Glomerular visceral epithelial cell (primary cell): ENCODE results near the gene RHBDL1.

ENCODE experiments used
- DNase-seq: peaks from one replicate; pipeline ENCODE4 v3.0.0-alpha.2; 2016; ENCODE audit errors: extremely low spot score

The RHBDL1 gene

DNA sequence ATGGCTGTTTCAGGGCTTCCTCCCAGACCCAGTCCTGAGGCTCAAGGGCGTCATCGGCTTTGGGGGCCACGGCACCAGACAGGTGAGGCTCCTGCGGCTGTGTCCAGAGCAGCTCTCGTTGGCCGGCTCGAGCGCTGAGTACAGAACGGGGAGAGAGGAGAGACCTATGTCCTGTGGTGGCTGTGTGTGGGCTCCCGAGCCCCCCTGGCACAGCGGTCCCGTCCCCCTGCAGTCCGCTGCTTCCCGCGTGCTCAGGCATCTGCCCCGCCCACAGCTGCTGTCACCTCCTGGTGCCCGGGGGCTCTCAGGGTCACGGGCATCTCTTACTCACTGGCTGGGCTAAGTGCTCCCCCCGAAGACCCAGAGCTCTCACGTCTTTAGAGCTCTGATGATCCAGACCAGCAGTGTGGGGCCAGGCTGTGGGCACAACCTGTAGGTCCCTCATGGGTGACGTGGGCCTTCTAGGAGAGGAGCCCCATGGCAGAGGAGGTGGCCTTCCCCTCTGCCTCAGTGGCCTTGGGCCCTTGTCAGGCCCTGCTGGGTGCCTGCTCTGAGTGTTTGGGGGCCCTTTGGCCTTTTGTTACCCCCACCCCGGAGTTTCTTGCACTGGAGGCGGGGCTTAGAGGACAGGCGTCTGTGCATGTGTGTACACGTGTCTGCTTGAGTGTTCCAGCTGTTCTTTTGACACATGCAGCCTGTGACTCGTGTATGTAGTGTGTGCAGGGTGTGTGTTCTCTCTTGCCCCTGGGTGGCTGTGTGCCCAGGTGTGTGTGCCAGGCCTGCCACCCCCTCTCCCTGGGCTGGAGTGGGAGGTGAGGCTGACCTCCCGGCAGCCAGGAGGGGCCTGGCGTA lies 22.8 kb upstream of the RHBDL1 start:
- no peak for DNase-seq

DNA sequence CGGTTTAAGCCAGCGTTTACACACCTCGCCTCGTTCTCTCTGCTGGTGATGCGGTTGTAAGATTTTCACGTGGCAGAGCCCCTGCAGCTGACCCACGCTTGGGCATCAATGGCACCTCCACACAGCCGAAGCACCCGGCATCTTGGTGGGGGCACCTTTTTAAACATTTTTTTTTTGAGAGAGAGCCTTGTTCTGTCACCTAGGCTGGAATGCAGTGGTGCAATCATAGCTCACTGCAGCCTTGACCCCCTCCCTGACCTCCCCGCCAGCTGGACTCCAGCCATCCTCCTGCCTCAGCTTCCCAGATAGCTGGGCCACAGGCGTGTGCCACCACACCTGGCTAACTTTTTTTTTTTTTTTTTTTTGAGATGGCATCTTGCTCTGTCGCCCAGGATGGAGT lies 21.4 kb upstream of the RHBDL1 start:
- DNase-seq: no peak

DNA sequence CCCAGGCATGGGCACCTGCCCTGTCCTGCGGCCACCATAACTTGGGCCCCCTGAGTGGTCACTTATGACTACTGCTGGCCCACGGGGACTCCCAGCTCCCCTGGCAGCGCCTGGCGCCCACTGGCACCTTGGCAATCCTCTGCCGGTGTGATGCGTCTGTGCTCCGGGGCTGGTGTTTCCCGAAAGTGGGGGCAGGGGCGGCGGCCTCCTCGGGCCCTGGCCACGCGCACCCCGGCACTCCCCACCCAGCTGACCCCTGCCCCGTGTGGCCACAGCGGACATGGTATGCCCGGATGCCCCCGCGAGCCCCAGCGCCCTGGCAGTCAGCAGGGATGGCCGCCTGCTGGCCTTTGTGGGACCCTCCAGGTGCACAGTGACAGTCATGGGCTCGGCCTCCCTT lies 18.0 kb upstream of the RHBDL1 start:
- no peak for DNase-seq

DNA sequence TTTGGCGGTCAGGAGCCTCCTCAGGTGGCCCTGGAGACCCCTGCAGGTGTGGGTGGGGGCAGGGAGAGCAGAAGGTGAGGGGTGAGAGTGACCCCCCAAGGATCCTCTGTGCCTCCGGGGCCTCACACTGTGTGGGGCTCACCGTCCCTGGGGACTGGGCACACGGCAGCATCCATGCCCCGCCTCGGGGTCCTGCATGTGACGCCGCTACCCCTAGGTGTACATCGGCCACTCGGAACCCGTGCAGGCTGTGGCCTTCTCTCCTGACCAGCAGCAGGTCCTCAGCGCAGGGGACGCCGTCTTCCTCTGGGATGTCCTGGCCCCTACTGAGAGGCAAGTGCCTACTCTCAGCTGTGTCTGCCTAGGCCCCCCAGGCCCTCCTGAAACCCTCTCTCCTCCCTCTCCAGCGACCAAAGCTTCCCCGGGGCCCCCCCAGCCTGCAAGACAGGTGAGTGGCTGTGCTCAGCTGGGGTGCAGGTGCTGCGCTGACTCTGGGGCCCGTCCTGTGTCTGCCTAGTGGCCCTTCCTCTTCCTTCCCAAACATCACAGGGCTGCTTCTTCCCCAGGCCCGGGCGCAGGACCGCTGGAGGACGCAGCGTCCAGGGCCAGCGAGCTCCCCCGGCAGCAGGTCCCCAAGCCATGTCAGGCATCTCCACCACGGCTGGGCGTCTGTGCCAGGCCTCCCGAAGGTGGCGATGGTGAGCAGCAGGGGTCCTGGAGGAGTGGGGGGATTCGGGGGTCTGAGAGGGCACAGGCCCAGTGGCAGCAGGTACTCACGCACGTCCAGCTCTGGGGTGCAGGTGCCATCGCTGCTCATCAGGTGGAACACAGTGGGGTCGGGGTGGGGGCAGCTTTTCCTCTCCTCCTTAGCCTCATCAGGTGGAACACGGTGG lies 16.5 kb upstream of the RHBDL1 start:
- DNase-seq: no peak

DNA sequence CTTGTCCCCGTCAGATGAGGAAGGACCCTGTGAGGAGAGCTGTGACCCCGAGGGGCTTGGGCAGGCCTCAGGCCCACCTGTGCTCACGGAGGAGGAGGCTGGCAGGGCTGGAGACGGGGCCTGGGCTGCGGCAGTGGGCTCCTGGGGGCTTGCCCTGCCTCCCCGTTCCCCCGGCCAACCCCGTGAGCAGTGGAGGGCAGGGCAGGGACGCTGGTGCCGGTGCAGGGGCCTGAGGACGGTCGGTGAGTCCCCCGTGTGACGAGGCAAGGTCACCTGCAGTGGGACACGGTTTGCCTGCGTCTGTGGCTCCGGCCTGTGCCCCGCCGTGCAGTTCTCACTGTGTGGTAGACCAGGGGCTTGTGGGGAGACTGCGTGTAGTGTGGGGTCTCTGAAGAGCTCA lies 15.9 kb upstream of the RHBDL1 start:
- no peak for DNase-seq

DNA sequence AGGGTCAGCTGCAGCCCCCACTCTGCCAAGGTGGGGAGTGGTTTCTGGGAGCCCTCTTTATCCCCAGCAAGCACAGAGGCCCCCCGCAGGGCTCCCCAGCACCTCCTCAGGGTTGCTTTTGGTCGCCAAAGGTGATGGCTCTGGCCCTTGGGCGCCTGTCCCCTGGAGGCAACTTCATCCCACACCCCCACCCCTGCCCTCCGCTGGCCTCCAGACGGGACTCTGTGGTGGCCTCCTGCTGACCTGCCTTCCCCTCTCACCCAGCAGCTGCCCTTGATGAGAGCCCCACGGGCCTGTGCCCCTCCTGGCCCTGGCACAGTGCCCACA lies 15.4 kb upstream of the RHBDL1 start:
- no peak for DNase-seq

DNA sequence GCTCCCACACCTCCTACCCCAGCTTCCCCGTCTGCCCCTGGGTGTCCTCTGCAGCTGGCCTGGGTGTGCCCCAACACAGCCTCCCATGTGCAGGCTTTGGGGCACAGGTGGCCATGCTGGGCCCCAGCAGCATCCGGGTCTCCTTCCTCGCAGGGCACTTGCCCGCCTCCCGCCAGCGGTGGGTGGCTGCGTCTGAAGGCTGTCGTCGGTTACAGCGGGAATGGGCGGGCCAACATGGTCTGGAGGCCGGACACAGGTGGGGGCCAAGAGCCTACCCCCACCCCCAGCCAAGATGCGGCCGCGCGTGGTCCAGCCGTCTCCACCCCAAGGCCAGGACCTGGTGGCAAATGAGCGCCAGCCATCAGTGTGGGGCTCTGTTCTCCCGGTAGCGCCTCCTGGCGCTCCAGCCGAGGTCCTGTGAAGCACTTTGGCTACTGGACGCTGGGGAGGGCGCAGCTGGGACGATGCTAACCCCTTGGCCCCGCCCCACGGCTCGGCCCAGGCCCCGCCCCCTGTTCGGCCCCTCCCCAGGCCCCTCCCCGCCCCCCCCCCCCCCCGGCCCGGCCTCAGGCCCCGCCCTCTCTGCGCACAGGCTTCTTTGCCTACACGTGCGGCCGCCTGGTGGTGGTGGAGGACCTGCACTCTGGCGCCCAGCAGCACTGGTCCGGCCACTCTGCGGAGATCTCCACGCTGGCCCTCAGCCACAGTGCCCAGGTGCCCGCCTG lies 14.8 kb upstream of the RHBDL1 start:
- peak; percentile 56 for DNase-seq

DNA sequence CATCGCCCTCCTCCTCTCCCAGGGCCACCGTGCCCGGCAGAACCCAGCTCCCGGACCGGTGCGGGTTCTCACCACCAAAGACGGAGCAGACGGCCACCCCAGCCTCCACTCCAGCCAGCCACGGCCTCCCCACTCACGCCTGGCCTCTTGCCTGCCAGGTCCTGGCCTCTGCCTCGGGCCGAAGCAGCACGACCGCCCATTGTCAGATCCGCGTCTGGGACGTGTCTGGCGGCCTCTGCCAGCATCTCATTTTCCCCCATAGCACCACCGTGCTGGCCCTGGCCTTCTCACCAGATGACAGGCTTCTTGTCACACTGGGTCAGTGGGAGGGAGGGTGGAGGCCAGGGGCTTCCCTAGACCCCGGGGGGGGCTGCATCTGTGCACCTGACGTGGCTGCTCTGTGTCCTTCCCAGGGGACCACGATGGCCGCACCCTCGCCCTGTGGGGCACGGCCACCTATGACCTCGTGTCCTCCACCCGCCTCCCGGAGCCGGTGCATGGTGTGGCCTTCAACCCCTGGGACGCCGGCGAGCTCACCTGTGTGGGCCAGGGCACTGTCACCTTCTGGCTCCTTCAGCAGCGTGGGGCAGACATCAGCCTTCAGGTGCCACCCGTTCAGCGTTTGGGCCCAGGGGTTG lies 14.2 kb upstream of the RHBDL1 start:
- no peak for DNase-seq

DNA sequence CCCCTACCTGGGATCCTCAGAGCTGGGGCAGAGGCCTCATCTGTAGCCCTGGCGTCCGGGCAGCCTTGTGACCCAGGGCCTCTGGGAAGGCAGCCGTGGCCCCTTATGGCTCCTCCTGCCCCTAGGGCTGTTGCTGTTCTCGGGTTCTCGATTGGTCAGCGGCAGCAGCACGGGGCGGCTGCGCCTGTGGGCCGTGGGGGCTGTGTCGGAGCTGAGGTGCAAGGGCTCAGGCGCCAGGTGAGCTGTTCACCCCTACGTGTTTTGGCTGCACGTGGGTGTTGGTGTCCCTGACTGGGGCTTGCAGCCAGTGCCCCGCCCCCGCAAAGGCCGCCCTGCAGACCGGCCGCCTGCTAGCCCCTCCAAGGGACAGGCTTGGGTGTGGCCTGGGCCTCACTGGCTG lies 13.4 kb upstream of the RHBDL1 start:
- no peak for DNase-seq

DNA sequence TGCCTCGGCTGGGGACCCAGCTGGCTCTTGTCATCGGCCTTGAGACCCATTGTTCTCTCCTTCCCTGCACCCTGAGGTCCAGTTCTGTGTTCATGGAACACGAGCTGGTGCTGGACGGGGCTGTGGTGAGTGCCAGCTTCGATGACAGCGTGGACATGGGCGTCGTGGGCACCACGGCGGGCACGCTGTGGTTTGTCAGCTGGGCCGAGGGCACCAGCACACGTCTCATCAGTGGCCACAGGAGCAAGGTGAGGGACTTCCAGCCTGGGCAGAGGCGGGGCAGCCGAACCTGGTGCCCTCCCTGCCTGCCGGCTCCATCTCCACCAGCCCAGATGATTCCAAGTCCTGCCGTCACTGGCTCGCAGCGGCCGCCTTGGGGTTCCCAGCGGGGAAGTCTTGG lies 12.9 kb upstream of the RHBDL1 start:
- DNase-seq: no peak

DNA sequence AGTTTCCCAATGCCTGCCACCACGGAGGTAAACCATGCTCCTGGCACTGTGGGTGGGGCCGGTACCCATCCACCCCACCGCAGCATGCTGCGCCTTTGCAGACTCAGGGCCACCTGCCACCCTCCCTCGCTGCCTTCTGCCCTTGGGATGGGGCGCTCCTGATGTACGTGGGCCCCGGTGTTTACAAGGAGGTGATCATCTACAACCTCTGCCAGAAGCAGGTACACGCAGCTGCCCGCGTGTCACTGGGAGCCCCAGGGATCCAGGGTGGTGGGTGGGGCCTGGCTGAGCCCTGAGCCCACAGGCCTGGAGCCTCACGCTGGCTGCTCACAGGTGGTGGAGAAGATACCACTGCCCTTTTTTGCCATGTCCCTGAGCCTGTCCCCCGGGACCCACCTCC lies 8.9 kb upstream of the RHBDL1 start:
- no peak for DNase-seq

DNA sequence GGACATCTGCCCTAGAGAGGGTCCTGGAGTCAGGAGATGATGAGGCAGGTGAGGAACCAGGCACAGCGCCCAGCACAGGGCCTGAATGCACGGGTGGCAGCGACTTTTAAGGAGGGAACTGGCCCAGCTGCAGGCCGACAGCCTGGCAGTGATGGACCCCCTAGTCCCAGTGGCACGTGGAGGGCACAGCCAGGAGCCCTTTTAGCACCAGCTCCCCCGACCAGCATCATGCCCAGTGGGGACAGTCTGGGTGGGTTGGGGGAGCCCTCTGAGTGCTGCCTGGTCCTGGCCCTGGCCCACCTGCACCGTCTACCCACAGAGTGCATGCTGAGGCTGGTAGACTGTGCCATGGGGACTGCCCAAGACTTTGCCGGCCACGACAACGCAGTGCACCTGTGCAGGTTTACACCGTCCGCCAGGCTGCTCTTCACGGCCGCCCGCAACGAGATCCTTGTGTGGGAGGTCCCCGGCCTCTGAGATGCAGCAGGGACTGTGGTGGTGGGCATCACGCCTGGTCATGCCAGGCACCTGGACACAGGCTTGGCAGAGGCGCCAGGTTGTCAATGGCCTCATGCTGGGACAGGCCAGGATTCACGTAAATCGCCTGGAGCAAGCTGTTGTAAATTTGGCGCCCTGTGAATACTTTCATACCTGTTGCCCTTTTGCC lies 8.2 kb upstream of the RHBDL1 start:
- DNase-seq: no peak

DNA sequence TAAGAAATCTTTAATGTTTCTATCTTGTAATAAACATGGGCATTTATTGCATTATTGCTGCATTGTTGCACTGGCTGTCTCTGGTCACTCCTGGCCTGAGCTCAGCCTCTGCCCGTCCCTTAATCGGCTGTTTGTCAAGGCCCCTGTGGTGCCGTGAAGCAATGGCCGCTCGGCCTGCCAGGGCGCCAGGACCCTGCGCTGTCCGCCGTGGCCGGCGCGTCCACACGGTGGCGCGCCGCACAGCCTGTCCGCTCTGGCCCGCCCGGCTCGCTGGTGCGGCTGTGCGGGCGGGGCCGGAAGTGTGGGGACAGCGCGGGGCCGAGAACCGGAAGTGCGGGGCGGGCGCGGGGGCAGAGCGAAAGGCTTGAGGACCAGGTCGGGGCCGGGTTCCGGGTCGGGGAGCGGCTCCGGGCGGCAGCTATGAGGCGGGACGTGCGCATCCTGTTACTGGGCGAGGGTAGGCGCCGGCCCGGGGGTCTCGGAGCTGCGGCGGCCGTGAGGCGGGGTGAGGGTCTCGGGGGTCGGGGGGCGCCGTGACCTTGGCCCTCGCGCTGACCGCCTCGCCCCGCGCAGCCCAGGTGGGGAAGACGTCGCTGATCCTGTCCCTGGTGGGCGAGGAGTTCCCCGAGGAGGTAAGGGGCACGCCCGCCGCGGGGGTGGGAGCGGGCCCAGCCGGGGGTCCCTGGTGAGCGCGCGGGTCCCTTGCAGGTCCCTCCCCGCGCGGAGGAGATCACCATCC lies 7.5 kb upstream of the RHBDL1 start, which contains the start of gene RHOT2:
TSS of gene RHOT2 (plus strand) at position 353 of the 739 bp plus-strand sequence. CDS start at position 421, 68 bp downstream.
- DNase-seq: peak; percentile 90

DNA sequence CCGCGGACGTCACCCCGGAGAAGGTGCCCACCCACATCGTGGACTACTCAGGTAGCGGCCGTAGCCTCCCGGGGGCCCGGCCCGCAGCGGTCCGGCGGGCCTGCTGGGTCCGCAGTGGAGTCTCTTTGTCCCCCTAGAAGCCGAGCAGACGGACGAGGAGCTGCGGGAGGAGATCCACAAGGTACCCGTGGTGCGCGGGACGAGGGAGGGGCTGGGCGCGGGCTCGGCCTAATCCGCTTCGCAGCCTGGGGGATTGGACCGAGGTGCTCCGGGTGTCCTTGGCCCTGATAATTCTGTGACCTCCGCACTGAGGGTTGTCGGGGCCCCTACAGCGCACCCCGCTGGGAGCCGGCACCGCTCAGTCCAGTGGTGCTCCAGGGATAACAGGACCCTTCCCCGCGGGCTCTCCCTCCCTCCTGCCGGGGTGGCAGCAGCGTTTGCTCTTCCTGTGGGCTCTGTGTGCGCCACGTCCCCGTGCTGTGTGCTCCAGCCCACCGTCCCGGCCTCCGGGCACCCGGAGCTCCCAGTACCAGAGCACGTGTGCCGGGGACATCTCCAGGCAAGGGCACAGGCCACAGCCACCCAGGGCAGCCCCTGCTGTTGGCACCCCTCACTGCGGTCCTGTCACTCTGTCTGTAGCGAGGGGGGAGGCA lies 6.8 kb upstream of the RHBDL1 start:
- no peak for DNase-seq

DNA sequence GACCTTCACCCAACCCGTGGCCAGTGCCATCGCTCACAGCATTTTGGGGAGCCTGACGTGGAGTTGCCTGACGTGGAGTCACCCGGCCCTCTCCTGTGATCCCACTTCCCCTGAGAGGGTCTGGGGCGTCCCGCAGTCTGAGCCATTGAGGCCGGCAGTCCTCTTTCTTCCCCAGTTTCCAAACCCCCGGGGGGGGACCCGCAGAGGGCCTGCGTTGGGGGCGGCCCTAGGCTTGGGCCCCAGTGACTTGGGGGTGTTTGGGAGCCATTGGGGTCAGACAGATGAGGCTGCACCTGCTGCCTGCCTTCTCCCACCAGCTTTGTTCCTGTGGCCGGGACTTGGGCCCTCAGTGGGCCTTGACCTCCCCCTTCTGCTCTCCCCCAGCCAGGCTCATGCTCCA lies 5.8 kb upstream of the RHBDL1 start:
- DNase-seq: no peak

DNA sequence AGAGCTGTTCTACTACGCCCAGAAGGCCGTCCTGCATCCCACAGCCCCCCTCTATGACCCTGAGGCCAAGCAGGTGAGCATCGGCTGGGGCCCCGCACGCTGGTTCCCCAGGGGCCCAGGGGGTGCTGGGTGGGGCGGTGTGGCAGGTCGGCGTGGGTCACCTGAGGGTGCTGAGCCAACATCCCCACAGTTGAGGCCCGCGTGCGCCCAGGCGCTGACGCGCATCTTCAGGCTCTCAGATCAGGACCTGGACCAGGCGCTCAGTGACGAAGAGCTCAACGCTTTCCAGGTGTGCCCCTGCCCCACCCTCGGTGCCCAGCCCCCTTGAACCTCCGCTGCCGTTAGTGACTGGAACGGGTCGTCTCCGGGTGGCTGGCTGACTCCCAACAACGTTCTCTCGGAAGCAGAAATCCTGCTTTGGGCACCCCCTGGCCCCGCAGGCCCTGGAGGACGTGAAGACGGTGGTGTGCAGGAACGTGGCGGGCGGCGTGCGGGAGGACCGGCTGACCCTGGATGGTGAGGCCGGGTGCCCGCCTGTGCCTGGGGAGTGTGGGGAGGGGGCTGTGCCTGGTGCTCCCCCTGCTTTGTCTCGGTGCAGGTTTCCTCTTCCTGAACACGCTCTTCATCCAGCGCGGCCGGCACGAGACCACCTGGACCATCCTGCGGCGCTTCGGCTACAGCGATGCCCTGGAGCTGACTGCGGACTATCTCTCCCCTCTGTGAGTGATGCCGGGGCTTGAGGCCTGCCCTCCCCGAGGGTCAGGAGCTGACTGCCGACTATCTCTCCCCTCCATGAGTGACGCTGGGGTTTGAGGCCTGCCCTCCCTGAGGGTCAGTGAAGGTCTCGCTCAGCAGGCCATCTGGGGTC lies 4.8 kb upstream of the RHBDL1 start:
- DNase-seq: no peak

DNA sequence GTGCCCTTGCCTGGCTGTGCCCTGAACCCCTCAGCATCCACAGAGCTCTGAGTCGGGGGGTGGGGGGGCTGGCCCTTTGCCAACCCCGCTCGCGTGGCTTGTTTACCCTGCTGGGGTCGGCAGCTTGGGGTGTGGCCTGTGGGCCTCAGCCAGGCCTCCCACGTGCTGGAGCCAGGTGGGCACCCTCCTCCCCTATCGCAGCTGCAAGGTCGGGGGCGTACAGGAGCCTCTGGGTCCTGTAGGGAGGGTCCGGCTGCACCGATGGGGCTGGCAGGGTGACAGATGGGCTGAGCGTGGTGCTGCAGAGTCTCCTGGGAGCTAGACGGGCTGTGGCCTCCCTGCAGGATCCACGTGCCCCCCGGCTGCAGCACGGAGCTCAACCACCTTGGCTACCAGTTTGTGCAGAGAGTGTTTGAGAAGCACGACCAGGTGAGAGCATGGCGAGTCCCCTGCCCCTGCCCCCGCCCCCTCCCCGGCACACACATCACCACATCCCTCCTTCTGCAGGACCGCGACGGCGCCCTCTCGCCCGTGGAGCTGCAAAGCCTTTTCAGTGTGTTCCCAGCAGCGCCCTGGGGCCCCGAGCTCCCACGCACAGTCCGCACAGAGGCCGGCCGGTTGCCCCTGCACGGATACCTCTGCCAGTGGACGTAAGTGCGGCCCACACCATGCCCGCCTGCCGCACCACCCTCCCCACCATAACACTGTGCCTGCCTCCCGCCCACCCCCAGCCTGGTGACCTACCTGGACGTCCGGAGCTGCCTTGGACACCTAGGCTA lies 3.9 kb upstream of the RHBDL1 start:
- DNase-seq: no peak

DNA sequence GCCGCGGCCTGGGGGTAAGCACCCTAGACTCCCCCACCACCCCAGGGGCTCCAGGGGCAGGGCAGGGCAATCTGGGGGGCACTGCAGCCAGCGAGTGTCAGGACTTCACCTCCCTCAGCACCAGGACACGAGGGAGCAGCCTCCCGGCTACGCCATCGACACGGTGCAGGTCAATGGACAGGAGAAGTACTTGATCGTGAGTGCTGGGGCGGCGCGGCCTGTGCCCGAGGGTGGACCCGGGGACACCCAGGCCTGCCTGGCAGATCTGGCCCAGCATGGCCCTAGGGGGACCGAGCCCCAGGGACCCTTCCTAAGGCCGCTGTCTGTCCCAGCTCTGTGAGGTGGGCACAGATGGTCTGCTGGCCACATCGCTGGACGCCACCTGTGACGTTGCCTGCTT lies 3.1 kb upstream of the RHBDL1 start:
- DNase-seq: no peak
